ENCODE measurements around the gene ANGPT4. TPM values are rescaled to one million over a fixed set of nuclear protein-coding genes. Genes with fewer than 3 reads are reported as not detected.

Gene ANGPT4
- polyA plus RNA-seq, 1 experiment = not detected

DNA sequence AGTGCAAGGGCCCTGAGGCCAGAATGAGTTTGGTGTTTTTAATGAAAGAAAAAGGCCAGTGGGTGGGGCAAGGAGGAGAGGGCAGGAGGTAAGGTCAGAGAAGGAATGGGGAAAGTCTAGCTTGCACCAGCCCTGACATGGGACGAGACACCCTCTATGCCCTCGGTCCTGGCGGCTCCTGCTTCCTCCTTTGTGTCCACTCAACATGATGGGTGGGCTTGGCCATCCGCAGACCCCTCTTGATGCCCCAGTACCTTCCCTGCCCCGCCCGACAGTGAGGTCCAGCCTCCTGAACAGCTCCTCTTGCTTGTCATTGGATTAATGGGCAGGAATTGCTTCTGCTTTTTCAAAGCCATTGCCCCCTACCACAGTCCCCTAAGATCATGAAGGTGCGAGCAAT, 33.6 kb upstream of the ANGPT4 start:
- Histone ChIP-seq H3K27me3 (ENCODE audit: control insufficient read depth, insufficient read depth, low read length) (no peaks in the 10 kb centered on the region), H3K4me3 (ENCODE audit: low read depth, low read length) (no peak overlapping the region), H3K36me3 (ENCODE audit: control insufficient read depth, insufficient read depth, low read length) (no peaks in the 10 kb centered on the region)
- POLR2A ChIA-PET = no interaction called here
- CTCF ChIA-PET = no interaction called here
- no peak for DNase-seq (ENCODE audit: low read depth)
- TF ChIP-seq, protein P1, sequence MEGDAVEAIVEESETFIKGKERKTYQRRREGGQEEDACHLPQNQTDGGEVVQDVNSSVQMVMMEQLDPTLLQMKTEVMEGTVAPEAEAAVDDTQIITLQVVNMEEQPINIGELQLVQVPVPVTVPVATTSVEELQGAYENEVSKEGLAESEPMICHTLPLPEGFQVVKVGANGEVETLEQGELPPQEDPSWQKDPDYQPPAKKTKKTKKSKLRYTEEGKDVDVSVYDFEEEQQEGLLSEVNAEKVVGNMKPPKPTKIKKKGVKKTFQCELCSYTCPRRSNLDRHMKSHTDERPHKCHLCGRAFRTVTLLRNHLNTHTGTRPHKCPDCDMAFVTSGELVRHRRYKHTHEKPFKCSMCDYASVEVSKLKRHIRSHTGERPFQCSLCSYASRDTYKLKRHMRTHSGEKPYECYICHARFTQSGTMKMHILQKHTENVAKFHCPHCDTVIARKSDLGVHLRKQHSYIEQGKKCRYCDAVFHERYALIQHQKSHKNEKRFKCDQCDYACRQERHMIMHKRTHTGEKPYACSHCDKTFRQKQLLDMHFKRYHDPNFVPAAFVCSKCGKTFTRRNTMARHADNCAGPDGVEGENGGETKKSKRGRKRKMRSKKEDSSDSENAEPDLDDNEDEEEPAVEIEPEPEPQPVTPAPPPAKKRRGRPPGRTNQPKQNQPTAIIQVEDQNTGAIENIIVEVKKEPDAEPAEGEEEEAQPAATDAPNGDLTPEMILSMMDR (IDR thresholded peaks at IDR 0.05; ENCODE audit: insufficient read depth, low read depth, low read length) = no peak

DNA sequence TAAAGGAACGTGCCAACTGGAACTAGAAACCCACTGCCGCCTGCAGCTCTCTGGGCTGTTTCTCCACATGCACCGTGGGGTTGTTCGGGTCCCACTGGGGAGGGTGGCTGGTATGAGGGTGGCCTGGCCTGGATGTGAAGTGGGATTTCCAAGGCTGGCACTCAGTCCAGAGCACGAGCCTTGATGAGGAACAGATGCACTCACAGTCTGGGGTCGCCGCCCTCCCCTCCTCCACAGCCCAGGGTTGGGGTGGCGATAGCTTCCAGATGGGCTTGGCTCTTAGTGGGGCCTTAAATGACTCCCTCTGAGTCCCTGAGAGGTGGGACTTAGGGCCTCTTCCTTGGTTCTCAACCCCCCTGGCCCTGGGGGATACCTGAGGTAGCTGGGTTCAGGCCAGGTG, 30.7 kb upstream of the ANGPT4 start:
- H3K4me3 ChIP-seq (ENCODE audit: low read depth, low read length) = no peak overlapping the region
- no peaks in the 10 kb centered on the region for H3K27me3 ChIP-seq (ENCODE audit: control insufficient read depth, insufficient read depth, low read length)
- ChIA-PET CTCF (interaction anchor here (1.1 to 1.6 kb wide), 3 partner anchors 9 to 131 kb away, joined by 4 to 9 read pairs (median 5); no protein-coding TSS in a partner anchor), POLR2A (no interaction called here)
- DNase-seq (ENCODE audit: low read depth) = no peak
- no peaks in the 10 kb centered on the region for H3K36me3 ChIP-seq (ENCODE audit: control insufficient read depth, insufficient read depth, low read length)
- TF ChIP-seq, protein P1 (IDR thresholded peaks at IDR 0.05; ENCODE audit: insufficient read depth, low read depth, low read length) = no peak

DNA sequence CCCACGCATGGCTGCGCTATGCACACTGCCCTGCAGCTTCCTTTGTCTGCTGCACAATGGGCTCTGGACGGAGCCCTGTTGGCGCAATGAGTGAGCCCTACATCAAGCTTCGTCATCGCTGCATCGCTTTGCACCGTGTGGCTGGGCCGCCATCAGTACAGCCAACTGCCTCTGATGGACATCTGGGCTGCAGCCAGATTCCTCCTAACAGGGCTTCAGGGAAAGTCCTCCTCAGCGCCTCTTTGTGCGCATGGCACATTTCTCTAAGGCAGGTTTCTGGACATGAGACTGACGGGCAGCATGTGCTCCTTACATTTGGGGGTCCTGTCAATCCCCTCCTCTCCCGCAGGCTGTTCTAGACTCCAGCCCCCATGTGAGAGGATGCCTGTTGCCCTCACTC, 29.7 kb upstream of the ANGPT4 start:
- TF ChIP-seq, protein P1 (IDR thresholded peaks at IDR 0.05; ENCODE audit: insufficient read depth, low read depth, low read length) = no peak

DNA sequence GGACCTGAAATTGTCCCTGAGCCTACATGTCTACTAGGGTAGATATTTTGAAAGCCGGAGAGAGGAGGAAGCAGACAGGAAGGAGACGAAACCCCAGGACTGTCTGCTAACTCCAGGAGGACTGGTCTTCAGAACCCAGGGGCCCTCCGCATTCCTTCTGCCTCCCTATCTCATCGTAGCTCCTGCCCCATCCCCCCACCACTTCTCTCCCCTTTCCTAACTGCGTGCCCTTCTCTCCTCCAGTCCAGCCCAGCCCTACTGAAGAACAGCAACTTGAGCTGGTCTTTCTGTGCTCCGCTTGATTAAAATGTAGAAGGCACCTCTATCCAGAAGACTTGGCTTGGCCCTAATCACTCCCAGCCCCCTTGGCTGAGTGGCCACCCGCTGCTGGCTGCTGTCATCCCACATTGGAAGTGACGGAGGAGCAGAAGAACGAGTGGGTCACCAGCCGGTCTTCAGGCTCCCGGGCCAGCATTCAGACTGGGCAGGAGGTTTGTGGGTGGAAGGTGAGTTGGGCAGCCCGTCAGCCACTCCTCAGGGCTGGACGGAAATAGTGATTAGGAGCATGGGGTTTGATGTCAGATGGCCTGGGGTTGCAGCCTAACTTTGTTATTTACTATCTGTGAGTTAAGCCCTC, 28.8 kb upstream of the ANGPT4 start:
- CTCF ChIA-PET = no interaction called here
- no peaks in the 10 kb centered on the region for H3K36me3 ChIP-seq (ENCODE audit: control insufficient read depth, insufficient read depth, low read length)
- POLR2A ChIA-PET = no interaction called here

More for the DNA sequence above, 29.7 kb upstream of the ANGPT4 start:
- ChIA-PET POLR2A (no interaction called here), CTCF (interaction anchor here (1.6 kb wide), 2 partner anchors 10 to 129 kb away, joined by 4 to 9 read pairs; no protein-coding TSS in a partner anchor)
- Histone ChIP-seq H3K36me3 (ENCODE audit: control insufficient read depth, insufficient read depth, low read length) (no peaks in the 10 kb centered on the region), H3K4me3 (ENCODE audit: low read depth, low read length) (no peak overlapping the region), H3K27me3 (ENCODE audit: control insufficient read depth, insufficient read depth, low read length) (no peaks in the 10 kb centered on the region)
- DNase-seq (ENCODE audit: low read depth) = no peak

DNA sequence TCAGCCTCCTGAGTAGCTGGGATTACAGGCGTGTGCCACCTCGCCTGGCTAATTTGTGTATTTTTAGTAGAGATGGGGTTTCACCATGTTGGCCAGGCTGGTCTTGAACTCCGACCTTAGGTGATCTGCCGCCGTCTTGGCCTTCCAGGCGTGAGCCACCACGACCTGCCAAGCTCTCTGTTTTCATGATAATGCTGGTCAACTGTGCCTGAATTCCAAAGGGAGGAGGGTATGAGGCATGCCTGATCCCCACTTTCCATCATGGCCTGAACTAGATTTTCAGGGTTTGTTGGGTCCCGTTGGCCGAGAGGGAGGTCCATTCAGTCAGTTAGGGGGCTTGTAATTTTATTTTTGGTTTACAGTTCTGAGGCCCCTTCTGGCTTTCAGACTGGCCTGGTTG, 28.0 kb upstream of the ANGPT4 start:
- H3K27me3 ChIP-seq (ENCODE audit: control insufficient read depth, insufficient read depth, low read length) = no peaks in the 10 kb centered on the region
- POLR2A ChIA-PET = no interaction called here
- no peaks in the 10 kb centered on the region for H3K36me3 ChIP-seq (ENCODE audit: control insufficient read depth, insufficient read depth, low read length)
- TF ChIP-seq, protein P1 (IDR thresholded peaks at IDR 0.05; ENCODE audit: insufficient read depth, low read depth, low read length) = no peak
- no peak overlapping the region for H3K4me3 ChIP-seq (ENCODE audit: low read depth, low read length)
- DNase-seq (ENCODE audit: low read depth) = no peak
- CTCF ChIA-PET = no interaction called here

More for the DNA sequence above, 28.8 kb upstream of the ANGPT4 start:
- Histone ChIP-seq H3K4me3 (ENCODE audit: low read depth, low read length) (no peak overlapping the region), H3K27me3 (ENCODE audit: control insufficient read depth, insufficient read depth, low read length) (no peaks in the 10 kb centered on the region)
- TF ChIP-seq, protein P1 (IDR thresholded peaks at IDR 0.05; ENCODE audit: insufficient read depth, low read depth, low read length) = no peak
- DNase-seq (ENCODE audit: low read depth) = no peak
